Tibial nerve (tissue), 3 donors: ENCODE results near the gene TMEM271.

Experiments used
- CTCF ChIP-seq, 5 experiments: fragments of 200-600 bp in 3 of 5; fragments of 450-650 bp in 2 of 5; sonication (generic) in 3 of 5; IDR thresholded peaks; one replicate each; pipeline ENCODE4 v1.5.1; 2016 to 2019; ENCODE audit warnings: antibody characterized with exemption in 5 of 5, mild to moderate bottlenecking in 3 of 5, moderate library complexity in 2 of 5
- POLR2A ChIP-seq, 2 donors: fragments of 450-650 bp; IDR thresholded peaks; one replicate each; pipeline ENCODE4 v1.6.1; 2017; ENCODE audit warnings: antibody characterized with exemption in 2 of 2, mild to moderate bottlenecking in 2 of 2, moderate library complexity in 2 of 2

DNA sequence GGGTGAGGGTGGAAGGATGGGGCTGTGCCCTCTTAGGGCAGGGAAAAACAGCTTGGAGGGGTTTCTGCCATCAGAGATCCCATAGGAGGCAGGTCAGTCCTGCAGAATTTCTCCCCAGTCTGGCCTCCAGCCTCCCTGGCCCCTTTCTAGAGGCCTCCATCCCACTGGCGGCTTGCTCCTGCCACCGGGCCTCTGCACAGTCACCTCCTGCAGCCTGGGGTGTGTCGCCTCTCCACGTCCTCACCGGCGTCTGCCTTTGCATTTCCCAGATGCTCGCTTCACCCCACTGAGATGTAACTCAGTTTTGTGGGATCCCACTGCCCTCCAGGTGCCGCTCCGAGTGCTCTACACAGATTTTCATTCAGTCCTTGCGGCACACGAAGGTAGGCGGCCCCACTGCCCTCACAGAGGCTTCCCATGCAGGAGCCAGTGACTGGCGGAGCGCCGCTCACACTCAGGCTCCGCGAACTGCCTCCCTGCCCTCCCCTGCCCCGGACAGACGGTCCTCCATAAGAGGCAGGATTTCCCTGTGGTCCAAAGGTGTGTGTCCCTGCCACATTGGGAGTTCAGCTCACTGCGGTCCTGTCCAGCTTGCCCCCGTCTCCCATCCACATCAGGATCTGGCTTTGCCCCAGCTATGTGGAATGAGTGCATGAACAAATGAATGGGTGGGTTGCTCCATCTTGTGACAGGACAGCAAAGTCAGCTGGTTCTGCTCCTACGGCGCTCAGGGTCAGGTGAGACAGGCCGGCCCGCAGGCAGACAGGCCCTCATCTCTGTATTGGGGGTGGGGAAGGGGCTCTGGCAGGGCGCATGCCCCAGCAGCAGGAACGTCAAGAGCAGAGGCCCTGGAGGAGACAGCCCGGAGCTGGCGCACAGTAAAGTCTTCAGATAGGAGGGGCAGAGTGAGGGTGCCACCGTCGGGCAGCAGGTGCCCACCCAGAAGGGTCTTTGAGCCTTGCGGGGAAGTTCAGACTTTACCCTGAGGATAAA, 2.7 kb upstream of the TMEM271 start:
- no peak for TF ChIP-seq CTCF (IDR thresholded peaks at IDR 0.05)
- TF ChIP-seq POLR2A (IDR thresholded peaks at IDR 0.05) = no peak
